PC-9 (cell line): ENCODE measurements around the gene GLP1R. TPM values are rescaled to one million over a fixed set of nuclear protein-coding genes. Genes with fewer than 3 reads are reported as not detected.

ENCODE experiments used
- BruUV-seq: library from RNA; stranded (reverse); fragments of 400-500 nt; replicated peaks from 2 replicates; lab custom pipeline; 2021; lab: Mats Ljungman, UMichigan
- CTCF ChIA-PET: fragments of 300-600 bp; sonication (Branson Sonifier 250); formaldehyde crosslinking; loops from one replicate; lab custom pipeline; 2022; ENCODE audit warnings: antibody characterized with exemption; lab: Charles Lee
- POLR2A ChIA-PET: fragments of 300-600 bp; sonication (Branson Sonifier 250); formaldehyde crosslinking; loops from one replicate; lab custom pipeline; 2022; ENCODE audit warnings: antibody characterized with exemption; ENCODE audit not compliant: unreplicated experiment; lab: Charles Lee
- DNase-seq, 2 experiments: peaks; one replicate each; pipeline versions ENCODE4 v3.0.0 to v3.0.0-alpha.2; 2015 to 2022; ENCODE audit warnings: mixed read lengths in 1 of 2
- H2AFZ ChIP-seq: fragments of 200-600 bp; sonication (generic); 2 replicates; pipeline ENCODE4 v1.8.1; 2017; ENCODE audit warnings: antibody characterized with exemption
- H3F3A ChIP-seq: fragments of 200-600 bp; sonication (generic); 2 replicates; pipeline ENCODE4 v1.8.1; 2017; ENCODE audit warnings: antibody characterized with exemption, mild to moderate bottlenecking, low read depth; ENCODE audit not compliant: insufficient read depth
- H3K27ac ChIP-seq: fragments of 200-600 bp; sonication (generic); 2 replicates; pipeline ENCODE4 v1.6.1; 2016; ENCODE audit warnings: mixed run types
- H3K27me3 ChIP-seq: fragments of 200-600 bp; sonication (generic); 2 replicates; pipeline ENCODE4 v1.6.1; 2016; ENCODE audit warnings: low read depth, mixed run types; ENCODE audit not compliant: insufficient read depth
- H3K36me3 ChIP-seq: fragments of 200-600 bp; sonication (generic); 2 replicates; pipeline ENCODE4 v1.6.1; 2016; ENCODE audit warnings: low read depth, mixed run types
- H3K4me1 ChIP-seq: fragments of 200-600 bp; sonication (generic); replicated peaks from 2 replicates; pipeline ENCODE4 v1.6.1; 2016; ENCODE audit warnings: mixed run types; ENCODE audit not compliant: insufficient read depth
- H3K4me2 ChIP-seq: fragments of 200-600 bp; sonication (generic); 2 replicates; pipeline ENCODE4 v1.6.1; 2017; ENCODE audit warnings: mixed run types
- H3K4me3 ChIP-seq: fragments of 200-600 bp; sonication (generic); 2 replicates; pipeline ENCODE4 v1.6.1; 2016; ENCODE audit warnings: mixed run types
- H3K79me2 ChIP-seq: fragments of 200-600 bp; sonication (generic); 2 replicates; pipeline ENCODE4 v1.6.1; 2017; ENCODE audit warnings: low read depth, mixed run types
- H3K9me2 ChIP-seq: fragments of 200-600 bp; sonication (generic); 2 replicates; pipeline ENCODE4 v1.8.1; 2017; ENCODE audit warnings: mild to moderate bottlenecking; ENCODE audit not compliant: insufficient read depth
- H3K9me3 ChIP-seq: fragments of 200-600 bp; sonication (generic); 2 replicates; pipeline ENCODE4 v1.8.1; 2016; ENCODE audit warnings: low read depth; ENCODE audit not compliant: insufficient read depth
- H4K20me1 ChIP-seq: fragments of 200-600 bp; sonication (generic); 2 replicates; pipeline ENCODE4 v1.8.1; 2017; ENCODE audit not compliant: insufficient read depth
- CTCF ChIP-seq: fragments of 200-600 bp; sonication (generic); conservative IDR thresholded peaks from 2 replicates; pipeline ENCODE4 v1.6.1; 2017; ENCODE audit warnings: mixed run types, antibody characterized with exemption, mild to moderate bottlenecking, moderate library complexity
- EZH2 ChIP-seq: fragments of 200-600 bp; sonication (generic); IDR thresholded peaks from 2 replicates; pipeline ENCODE4 v1.8.0; 2017; ENCODE audit warnings: antibody characterized with exemption, low read depth
- intact Hi-C: fragments of 100-400 bp; cut with micrococcal nuclease; formaldehyde crosslinking; loops from one replicate; pipeline ENCODE4 v1.10.0; 2022; ENCODE audit not compliant: unreplicated experiment
- total RNA-seq: library from RNA; stranded (reverse); gene quantifications from 2 replicates; pipeline ENCODE4 v1.2.3, GENCODE V29; 2021

GLP1R gene
- total RNA-seq, 1 experiment from 2014 or later: not detected

- CTCF ChIA-PET: no interaction called here
- no peak overlapping the region for H3K4me2 ChIP-seq
- no TSS peak for BruUV-seq
- H4K20me1 ChIP-seq: no peaks in the 10 kb centered on the region
- no peaks in the 10 kb centered on the region for H3F3A ChIP-seq
- DNase-seq: no peak
- POLR2A ChIA-PET: no interaction called here
- no peak overlapping the region for H3K27ac ChIP-seq
- H2AFZ ChIP-seq: no peak overlapping the region
- peaks cover 100% of the 10 kb centered on the region for H3K27me3 ChIP-seq
- TF ChIP-seq EZH2 (no peak), CTCF (no peak)
- H3K9me3 ChIP-seq: no peaks in the 10 kb centered on the region
- no peaks in the 10 kb centered on the region for H3K9me2 ChIP-seq
- no peaks in the 10 kb centered on the region for H3K4me1 ChIP-seq
- intact Hi-C loops: loop anchor here (5.0 kb wide), 2 partner anchors 71 to 216 kb away; no protein-coding TSS in a partner anchor
- H3K4me3 ChIP-seq: no peak overlapping the region
- no peaks in the 10 kb centered on the region for H3K36me3 ChIP-seq
- no peaks in the 10 kb centered on the region for H3K79me2 ChIP-seq
Measured at GRCh38 chr6:39086711-39087110, 38.1 kb downstream of the GLP1R start.

- no peaks in the 10 kb centered on the region for H3K36me3 ChIP-seq
- no peaks in the 10 kb centered on the region for H3K9me3 ChIP-seq
- H4K20me1 ChIP-seq: no peaks in the 10 kb centered on the region
- DNase-seq: no peak
- ChIA-PET POLR2A (no interaction called here), CTCF (no interaction called here)
- no peak overlapping the region for H2AFZ ChIP-seq
- H3K27me3 ChIP-seq: peaks cover 100% of the 10 kb centered on the region
- H3K9me2 ChIP-seq: no peaks in the 10 kb centered on the region
- no peaks in the 10 kb centered on the region for H3K79me2 ChIP-seq
- H3K4me2 ChIP-seq: no peak overlapping the region
- no TSS peak for BruUV-seq
- no peaks in the 10 kb centered on the region for H3F3A ChIP-seq
- H3K4me1 ChIP-seq: no peaks in the 10 kb centered on the region
- H3K27ac ChIP-seq: no peak overlapping the region
- no peak overlapping the region for H3K4me3 ChIP-seq
- TF ChIP-seq EZH2 (no peak), CTCF (no peak)
- intact Hi-C loops: loop anchor here (5.0 kb wide), 2 partner anchors 70 to 215 kb away; no protein-coding TSS in a partner anchor
Measured at GRCh38 chr6:39087197-39087596, 38.6 kb downstream of the GLP1R start.

GRCh38 chr6:39088331-39088730, 39.8 kb downstream of the GLP1R start:
- Histone ChIP-seq H3K4me3 (no peak overlapping the region), H3K4me1 (no peaks in the 10 kb centered on the region), H3K27me3 (peaks cover 98% of the 10 kb centered on the region), H3K36me3 (no peaks in the 10 kb centered on the region), H3K79me2 (no peaks in the 10 kb centered on the region), H3K9me3 (no peaks in the 10 kb centered on the region), H3K4me2 (no peak overlapping the region), H4K20me1 (no peaks in the 10 kb centered on the region), H3K27ac (no peak overlapping the region), H2AFZ (no peak overlapping the region), H3F3A (no peaks in the 10 kb centered on the region), H3K9me2 (no peaks in the 10 kb centered on the region)
- CTCF ChIA-PET: no interaction called here
- BruUV-seq: no TSS peak
- POLR2A ChIA-PET: interaction anchor here (0.5 to 0.6 kb wide), 2 partner anchors 24 to 319 kb away, joined by 3 to 5 read pairs; no protein-coding TSS in a partner anchor
- intact Hi-C loops: loop anchor here (5.0 kb wide), 2 partner anchors 69 to 214 kb away; no protein-coding TSS in a partner anchor
- peak; percentile 52 for TF ChIP-seq CTCF
- TF ChIP-seq EZH2: no peak
- DNase-seq: peak; percentile 17 to 53
